GM21619 (cell line): ENCODE results near the gene NGRN.
"Not testable (repeated sequence)": the region's sequence is repeated elsewhere in the genome, so short reads cannot be mapped to it uniquely, and the experiment has no call there.

ENCODE experiments used
- ATAC-seq: cut with Tn5 transposase; IDR thresholded peaks from one replicate; pipeline ENCODE4 v1.9.1; 2021; ENCODE audit not compliant: unreplicated experiment

Gene NGRN

GRCh38 chr15:90278467-90278866 is 13.0 kb downstream of the NGRN start:
- ATAC-seq, result not testable (repeated sequence)

GRCh38 chr15:90280743-90281142 is 15.3 kb downstream of the NGRN start:
- not testable (repeated sequence) for ATAC-seq

DNA sequence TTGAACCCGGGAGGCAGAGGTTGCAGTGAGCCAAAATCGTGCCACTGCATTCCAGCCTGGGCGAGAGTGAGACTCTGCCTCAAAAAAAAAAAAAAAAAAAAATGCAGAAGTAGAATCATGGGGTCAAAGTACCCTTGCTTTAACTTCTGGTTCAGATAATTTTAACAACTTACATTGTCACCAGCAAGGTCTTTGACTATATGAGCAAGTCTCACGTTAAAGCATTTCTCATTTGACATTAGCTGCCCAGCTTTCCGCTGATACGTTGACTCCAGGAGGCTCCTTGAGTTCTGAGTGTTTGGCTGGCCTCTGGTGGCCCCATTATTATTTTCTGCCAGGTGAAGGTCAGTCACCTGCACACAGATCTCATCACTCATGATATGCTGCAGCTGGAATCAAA is 16.2 kb downstream of the NGRN start:
- not testable (repeated sequence) for ATAC-seq

DNA sequence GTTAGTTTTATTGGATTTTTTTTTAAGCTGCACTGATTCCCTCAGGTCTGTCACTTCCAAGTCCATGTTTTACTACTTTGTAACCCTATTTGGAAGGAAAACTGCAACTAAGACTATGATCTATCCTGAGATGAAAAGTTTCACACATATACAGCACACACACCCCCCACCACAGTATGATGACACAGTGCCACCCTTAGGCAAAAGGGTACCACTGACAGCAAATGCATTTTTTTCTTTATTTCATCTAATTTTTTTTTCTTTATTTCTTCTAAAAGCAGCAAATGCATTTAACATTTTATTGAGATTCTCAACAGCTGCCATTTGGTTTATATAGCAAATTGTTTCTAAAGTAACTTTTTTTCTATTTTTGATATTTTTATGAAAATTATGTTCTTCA is 21.2 kb downstream of the NGRN start:
- no peak for ATAC-seq

GRCh38 chr15:90287101-90287500 is 21.6 kb downstream of the NGRN start:
- ATAC-seq, result no peak

DNA sequence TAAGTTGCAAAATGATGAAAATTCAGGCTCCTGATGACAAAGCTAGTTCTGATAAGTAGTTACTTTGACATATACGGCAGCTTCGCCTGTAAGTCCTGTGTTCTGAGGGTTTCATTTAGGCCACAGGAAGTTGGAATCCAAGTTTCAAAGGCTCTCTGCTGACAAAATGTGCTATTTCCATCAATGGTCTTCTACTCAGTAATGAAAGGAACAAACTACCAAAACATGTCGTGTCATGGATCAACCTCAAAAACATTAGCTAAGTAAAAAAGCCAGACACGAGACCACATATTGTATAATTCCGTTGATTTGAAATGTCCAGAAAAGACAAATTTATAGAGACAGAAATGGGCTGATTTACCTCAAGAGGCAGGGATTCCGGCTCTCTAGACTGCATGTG is 22.5 kb downstream of the NGRN start:
- no peak for ATAC-seq

DNA sequence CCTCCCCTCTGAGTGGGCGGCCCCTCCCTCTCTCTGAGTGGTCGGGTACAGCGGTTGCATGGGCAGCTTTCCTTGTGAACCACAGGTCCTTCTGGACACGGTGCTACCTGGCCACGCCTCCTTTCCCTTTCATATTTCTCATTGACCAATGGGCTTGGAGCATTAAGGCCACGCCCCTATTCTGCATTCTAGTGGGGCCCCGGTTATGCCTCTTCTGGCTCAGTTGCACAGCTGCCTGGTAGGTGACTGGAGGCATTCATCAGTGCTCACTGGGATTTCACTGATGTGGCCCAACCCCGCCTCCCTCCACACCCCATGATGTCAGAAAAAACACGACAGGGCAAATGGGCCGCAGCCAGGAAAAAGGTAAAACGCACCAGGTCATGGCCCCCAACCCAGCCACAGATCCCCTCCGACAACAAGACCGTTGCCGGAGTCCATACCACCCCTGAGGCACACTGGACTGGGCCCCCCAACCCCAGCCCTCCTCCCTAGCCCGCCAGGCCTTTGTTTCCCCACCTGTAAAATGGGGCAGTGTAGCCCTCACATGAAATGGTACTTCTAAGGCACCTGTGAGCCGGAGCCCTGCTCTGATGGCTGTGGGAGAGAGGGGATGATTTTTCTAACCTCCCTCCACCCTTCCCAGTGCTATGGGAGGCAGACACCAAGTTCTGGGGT is 26.3 kb downstream of the NGRN start:
- ATAC-seq, result no peak

DNA sequence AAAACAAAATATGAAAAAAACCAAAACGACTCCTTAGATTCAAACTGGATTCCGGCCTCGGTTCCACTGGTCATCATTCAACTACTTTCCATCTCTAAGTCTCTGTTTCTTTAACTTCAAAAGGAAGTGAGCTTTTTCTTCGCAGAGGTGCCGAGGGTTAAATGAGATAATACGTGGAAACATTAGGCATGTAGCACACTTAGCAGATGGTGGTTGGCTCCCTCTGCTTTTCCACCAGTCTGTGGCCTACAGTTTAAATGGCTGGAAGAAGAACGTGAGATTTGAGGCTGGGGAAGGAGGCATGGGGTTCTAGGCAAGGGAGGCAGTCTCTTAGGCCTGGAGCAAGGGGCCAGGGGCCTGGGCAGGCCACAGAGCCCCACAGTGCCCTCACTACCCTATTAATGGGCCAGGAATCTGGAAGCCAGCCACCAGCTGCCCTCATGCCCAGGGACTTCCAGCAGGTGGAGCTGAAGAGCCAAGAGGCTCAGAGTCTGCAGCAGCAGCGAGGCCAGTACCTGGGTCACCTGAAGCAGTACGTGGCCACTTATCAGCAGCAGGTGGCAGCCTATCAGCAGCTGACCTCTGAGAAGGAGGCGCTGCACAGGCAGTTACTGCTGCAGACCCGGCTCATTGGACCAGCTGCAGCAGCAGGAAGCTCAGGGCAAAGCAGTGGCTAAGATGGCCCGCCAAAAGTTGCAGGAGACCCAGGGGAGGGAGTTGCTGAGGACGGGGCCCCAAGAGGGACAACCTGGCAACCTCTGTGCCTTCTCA is 27.8 kb downstream of the NGRN start:
- ATAC-seq, result not testable (repeated sequence)

DNA sequence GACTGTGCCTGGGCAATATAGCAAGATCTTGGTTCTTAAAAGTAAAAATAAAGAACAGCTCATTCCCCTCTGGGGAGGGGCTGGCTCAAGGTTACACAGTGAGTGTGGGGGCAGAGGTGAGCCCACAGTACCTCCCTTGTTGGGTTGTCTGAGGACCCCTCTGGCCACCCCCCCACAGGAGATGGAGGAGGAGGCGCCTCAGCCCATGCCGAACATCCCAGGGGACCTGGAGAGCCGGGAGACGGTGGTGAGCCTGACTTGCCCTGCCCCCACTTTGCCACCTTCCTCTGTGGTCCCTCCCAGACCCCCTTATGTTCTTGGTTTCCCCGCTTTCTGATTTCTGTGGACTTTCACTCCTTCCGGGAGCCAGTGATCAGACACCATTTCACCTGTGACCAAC is 28.7 kb downstream of the NGRN start:
- no peak for ATAC-seq

DNA sequence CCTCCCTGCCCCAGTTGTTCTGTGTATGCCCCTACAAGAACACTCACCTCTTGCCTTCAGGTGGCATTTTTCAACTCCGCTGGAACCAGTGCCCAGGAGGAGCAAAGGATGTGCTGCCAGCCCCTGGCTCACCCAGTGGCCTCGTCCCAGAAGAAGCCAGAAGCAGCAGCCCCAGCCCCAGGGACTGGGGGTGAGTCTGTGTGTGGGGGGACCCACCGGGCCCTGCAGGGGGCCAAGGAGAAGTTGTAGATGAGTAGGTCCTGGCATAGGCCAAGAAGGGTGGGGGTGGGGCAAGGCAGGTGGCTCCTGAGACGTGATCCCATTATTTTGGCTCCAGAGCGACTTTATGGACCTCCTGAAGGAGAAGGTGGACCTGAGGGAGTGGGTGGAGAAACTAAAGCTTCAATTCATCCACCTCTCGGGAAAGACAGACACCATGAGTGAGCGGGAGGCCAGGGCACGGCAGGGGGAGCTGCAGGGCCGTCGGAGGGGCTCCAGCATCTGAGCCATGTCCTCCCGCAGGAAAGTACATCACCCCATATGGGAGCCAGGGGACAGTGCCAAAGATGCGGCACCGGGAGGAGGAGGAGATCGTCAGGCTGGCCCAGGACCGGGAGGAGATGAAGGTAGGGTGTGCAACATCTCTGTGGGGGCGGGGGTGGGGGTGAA is 29.3 kb downstream of the NGRN start:
- ATAC-seq, result no peak

- ATAC-seq, result no peak
These were observed 29.8 kb downstream of the NGRN start for GRCh38 chr15:90295270-90295648.

DNA sequence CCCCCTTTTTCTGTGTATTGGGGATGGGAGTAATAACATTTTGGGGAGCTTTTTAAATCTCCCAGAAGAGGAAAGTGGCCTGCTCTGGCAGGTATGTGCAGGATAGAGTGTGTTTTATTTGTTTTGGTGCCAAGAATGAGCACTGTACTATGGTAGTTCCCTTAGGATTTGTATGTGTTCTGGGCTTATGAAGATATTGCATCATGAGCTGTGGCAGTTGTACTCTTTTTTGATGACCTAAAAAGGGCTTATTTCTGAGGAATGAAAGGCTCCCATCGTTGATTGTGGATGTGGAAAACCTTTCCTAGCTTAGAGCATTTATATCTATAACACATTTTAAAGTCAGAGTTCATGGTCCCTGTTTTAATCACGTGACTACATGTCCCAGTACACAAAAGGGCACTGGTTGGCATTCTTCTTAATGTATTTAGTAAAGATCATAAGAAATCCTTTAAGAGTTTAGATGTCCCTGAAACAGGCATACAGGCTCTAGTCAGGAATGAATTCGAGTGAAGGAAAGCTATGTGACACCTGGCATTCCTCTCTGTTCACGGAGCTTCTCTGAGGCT is 30.9 kb downstream of the NGRN start:
- not testable (repeated sequence) for ATAC-seq

- ATAC-seq, result no peak
These were observed 31.5 kb downstream of the NGRN start for GRCh38 chr15:90297021-90297420.

- no peak for ATAC-seq
These were observed 35.1 kb downstream of the NGRN start for GRCh38 chr15:90300541-90300940.

DNA sequence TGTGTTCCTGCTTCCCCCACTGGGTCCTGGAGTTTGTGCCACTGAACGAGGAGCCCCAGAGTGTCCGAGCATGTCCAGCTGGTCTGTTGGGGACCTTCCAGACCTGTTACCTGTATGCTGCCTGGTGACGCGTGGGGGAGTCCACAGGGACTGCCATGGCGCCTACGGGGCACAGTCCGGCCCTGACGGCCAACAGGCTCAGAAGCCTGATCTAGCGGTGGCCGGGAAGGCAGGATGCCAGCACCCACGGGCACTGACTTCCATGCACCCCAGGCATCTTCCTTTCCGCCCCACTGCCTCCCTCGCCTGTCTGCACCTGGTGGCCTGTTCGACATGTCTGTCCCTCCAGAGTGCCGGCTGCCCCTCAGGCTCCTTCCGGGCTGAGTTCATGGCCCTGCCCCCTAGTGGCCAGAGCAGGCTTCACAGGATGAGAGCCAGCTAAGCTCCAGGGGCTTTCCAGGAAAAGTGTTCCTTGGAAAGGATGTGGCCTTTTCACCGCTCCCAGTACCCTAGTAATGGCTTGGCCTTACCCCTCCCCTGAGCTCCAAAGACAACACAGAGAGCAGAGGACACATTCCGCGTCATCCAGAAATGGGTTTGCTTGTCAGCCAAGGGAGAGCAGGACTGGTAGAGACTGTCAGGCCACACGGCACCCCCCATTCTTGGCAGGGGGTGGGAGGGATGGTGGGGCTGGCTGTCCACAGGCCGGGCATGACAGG is 35.7 kb downstream of the NGRN start:
- ATAC-seq, result no peak

GRCh38 chr15:90301707-90302300 is 36.3 kb downstream of the NGRN start:
- ATAC-seq, result no peak

GRCh38 chr15:90305355-90305754 is 39.9 kb downstream of the NGRN start:
- not testable (repeated sequence) for ATAC-seq

DNA sequence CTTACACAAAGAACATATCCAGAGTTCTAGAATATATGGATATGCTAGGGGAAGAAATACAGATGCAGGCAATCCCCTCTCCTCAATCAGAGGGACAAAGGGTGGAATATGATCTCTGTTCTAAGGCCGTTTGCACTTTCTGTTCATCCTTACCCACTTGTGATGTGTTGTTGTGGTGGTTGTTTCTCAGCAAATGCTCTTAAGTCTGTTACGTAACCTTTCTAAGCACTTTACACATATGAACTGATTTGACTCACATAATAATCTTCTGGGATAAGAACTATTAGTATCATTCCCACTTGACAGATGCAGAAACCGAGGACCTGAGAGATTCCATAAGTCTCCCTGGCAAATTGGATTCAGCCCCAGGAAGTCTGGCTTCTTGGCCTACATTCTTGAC is 40.5 kb downstream of the NGRN start:
- no peak for ATAC-seq

DNA sequence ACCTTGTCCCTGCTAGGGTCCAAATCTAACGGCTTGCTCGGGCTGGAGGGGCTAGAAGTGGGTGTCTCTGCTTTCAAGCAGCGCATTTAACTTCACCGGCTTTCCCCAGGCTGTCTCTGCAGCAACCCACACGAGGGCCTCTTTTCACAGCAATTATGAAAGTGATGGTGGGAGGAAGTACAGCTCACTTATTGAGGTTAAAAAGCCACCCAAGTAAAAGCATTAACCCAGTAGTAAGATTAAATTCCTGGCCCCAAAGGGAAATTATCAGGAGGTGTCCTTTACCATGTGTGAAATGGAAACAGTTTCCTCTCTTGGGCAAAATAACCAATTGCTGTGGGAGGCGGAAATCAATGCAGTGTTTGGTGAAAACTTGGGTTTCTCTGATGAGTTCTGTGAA is 41.1 kb downstream of the NGRN start:
- ATAC-seq, result peak; percentile 70

GRCh38 chr15:90307661-90308060 is 42.2 kb downstream of the NGRN start:
- ATAC-seq, result no peak

DNA sequence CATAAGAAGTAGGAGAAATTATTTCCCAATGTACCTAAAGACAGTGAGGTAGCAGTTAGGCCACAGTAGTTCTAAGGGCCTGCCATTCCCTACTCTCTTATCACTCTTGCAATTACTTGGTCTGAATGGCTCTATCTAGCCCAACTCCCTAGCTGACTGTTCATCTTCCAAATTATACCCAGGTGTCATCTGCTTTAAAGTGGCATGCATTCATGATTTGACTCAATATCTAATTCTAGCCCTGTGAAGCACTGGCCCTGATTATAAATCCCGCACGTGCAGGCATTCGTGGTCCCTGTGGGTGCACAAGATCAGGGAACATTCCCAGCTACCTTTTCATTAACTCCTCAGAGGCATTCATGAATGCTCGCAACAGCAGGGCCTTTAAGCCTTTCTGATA is 43.5 kb downstream of the NGRN start:
- ATAC-seq, result no peak
